A549 (cell line): Measurements from ENCODE around the gene FRY.

Experiments
- BHLHE40 ChIP-seq: IDR thresholded peaks from 2 replicates; pipeline ENCODE4 v1.6.1; 2012; ENCODE audit warnings: low read depth, low read length, inconsistent platforms
- CTCF ChIP-seq: fragments of >200 bp; sonication (Bioruptor Twin); formaldehyde crosslinking; IDR thresholded peaks from 3 replicates; pipeline ENCODE4 v1.5.1; 2016
- EP300 ChIP-seq, 2 experiments: fragments of >200 bp; sonication (Bioruptor Twin); formaldehyde crosslinking; IDR thresholded peaks; 2 replicates in 1 of 2; 3 replicates in 1 of 2; pipeline ENCODE4 v1.6.1; 2016 to 2017
- JUN ChIP-seq, 2 experiments: fragments of >200 bp; sonication (Bioruptor Twin); formaldehyde crosslinking; IDR thresholded peaks; 2 replicates in 1 of 2; 3 replicates in 1 of 2; pipeline ENCODE4 v1.6.1; 2016 to 2017
- MAFK ChIP-seq: fragments of 450-650 bp; IDR thresholded peaks from 2 replicates; pipeline ENCODE4 v1.6.1; 2014; ENCODE audit not compliant: partially characterized antibody
- MAX ChIP-seq: IDR thresholded peaks from 2 replicates; pipeline ENCODE4 v1.6.1; 2012
- RAD21 ChIP-seq, 2 experiments: fragments of >200 bp in 1 of 2; sonication (Bioruptor Twin) in 1 of 2; formaldehyde crosslinking in 1 of 2; IDR thresholded peaks in 1 of 2; conservative IDR thresholded peaks in 1 of 2; 2 replicates in 1 of 2; 3 replicates in 1 of 2; pipeline ENCODE4 v1.6.1; 2012 to 2018; ENCODE audit warnings: inconsistent platforms in 1 of 2
- RARB ChIP-seq: fragments of 250-450 bp; sonication (Bioruptor Pico); IDR thresholded peaks from 2 replicates; pipeline ENCODE4 v1.8.0; 2021; ENCODE audit warnings: mild to moderate bottlenecking, moderate library complexity
- RCOR1 ChIP-seq: fragments of 150-350 bp; IDR thresholded peaks from 2 replicates; pipeline ENCODE4 v1.6.1; 2014; ENCODE audit warnings: antibody characterized with exemption, low read length, low read depth

DNA sequence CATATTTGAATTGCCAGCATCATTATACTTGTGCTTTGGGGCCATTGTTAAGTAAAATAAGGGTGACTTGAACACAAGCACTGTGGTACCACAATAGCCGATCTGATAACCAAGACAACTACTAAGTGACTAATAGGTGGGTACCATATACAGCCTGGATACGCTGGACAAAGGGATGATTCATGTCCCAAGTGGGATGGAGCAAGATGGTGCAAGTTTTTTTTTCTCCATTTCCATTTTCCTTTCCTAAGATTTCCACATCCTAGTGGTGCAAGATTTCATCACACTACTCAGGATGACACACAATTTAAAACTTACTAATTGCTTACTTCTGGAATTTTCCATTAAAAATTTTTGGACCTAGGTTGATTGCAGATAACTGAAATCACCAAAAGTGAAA, 298.9 kb downstream of the FRY start:
- TF ChIP-seq CTCF: no peak
- TF ChIP-seq BHLHE40: no peak
- TF ChIP-seq RCOR1: no peak
- no peak for TF ChIP-seq JUN (IDR thresholded peaks at IDR 0.05)
- TF ChIP-seq MAFK: no peak
- TF ChIP-seq EP300 (IDR thresholded peaks at IDR 0.05): no peak
- TF ChIP-seq MAX: no peak
- no peak for TF ChIP-seq RARB (CRISPR knock-in tag)
- TF ChIP-seq RAD21 (conservative IDR thresholded peaks at IDR 0.05 in 1 of 2, IDR thresholded peaks at IDR 0.05 in 1 of 2): no peak
